CD4-positive, alpha-beta memory T cell (primary cell): ENCODE data around the gene MPV17L2. TPM values are rescaled to one million over a fixed set of nuclear protein-coding genes. Genes with fewer than 3 reads are reported as not detected.

Experiments used
- CTCF ChIA-PET: fragments of 350-600 bp; sonication (Branson Sonifier 250); formaldehyde crosslinking; loops from one replicate; lab custom pipeline; 2021; ENCODE audit warnings: inconsistent platforms; ENCODE audit not compliant: partially characterized antibody; lab: Charles Lee
- POLR2A ChIA-PET: fragments of 350-600 bp; sonication (Branson Sonifier 250); formaldehyde crosslinking; loops from one replicate; lab custom pipeline; 2021; ENCODE audit not compliant: partially characterized antibody; lab: Charles Lee
- DNase-seq, 5 donors: peaks; one replicate each; pipeline versions ENCODE4 v3.0.0 to v3.0.0-alpha.2; 2020 to 2022; ENCODE audit warnings: mixed read lengths in 1 of 5
- H3K27ac ChIP-seq: one replicate; pipeline ENCODE4 v1.7.0; 2013; ENCODE audit warnings: low read depth, low read length
- H3K27me3 ChIP-seq: 2 replicates; pipeline ENCODE4 v1.7.0; 2013; ENCODE audit warnings: mild to moderate bottlenecking, low read length, moderate library complexity; ENCODE audit not compliant: insufficient read depth
- H3K36me3 ChIP-seq: 2 replicates; pipeline ENCODE4 v1.7.0; 2013; ENCODE audit warnings: mild to moderate bottlenecking, low read length, moderate library complexity; ENCODE audit not compliant: insufficient read depth
- H3K4me1 ChIP-seq: 2 replicates; pipeline ENCODE4 v1.7.0; 2013; ENCODE audit warnings: mild to moderate bottlenecking, low read length, moderate library complexity; ENCODE audit not compliant: insufficient read depth
- H3K4me3 ChIP-seq, 2 donors: one replicate each; pipeline ENCODE4 v1.7.0; 2013; ENCODE audit warnings: low read length in 2 of 2, mild to moderate bottlenecking in 1 of 2
- H3K9me3 ChIP-seq, 2 donors: one replicate each; pipeline ENCODE4 v1.7.0; 2013; ENCODE audit warnings: low read length in 2 of 2, control low read depth in 1 of 2; ENCODE audit not compliant: control insufficient read depth in 1 of 2
- H3K27ac Mint-ChIP-seq, 7 donors: one replicate each; pipeline ENCODE4 v1.8.0; 2020 to 2021; ENCODE audit warnings: mixed read lengths in 7 of 7, mild to moderate bottlenecking in 6 of 7, inconsistent platforms in 3 of 7, moderate library complexity in 3 of 7
- H3K27me3 Mint-ChIP-seq, 2 donors: one replicate each; pipeline ENCODE4 v1.8.0; 2020 to 2021; ENCODE audit warnings: mixed read lengths in 2 of 2
- H3K36me3 Mint-ChIP-seq, 2 donors: one replicate each; pipeline ENCODE4 v1.8.0; 2020 to 2021; ENCODE audit warnings: mixed read lengths in 2 of 2, inconsistent platforms in 1 of 2, mild to moderate bottlenecking in 1 of 2
- H3K4me1 Mint-ChIP-seq, 4 donors: one replicate each; pipeline ENCODE4 v1.8.0; 2020 to 2021; ENCODE audit warnings: mixed read lengths in 4 of 4, mild to moderate bottlenecking in 1 of 4
- H3K4me3 Mint-ChIP-seq, 8 donors: one replicate each; pipeline ENCODE4 v1.8.0; 2020 to 2021; ENCODE audit warnings: mixed read lengths in 8 of 8, mild to moderate bottlenecking in 7 of 8, moderate library complexity in 6 of 8, inconsistent platforms in 3 of 8
- H3K9me3 Mint-ChIP-seq, 8 donors: one replicate each; pipeline ENCODE4 v1.8.0; 2020 to 2021; ENCODE audit warnings: mixed read lengths in 8 of 8, mild to moderate bottlenecking in 5 of 8, inconsistent platforms in 3 of 8, moderate library complexity in 1 of 8
- intact Hi-C: fragments of 100-400 bp; cut with micrococcal nuclease; formaldehyde crosslinking; loops from one replicate; pipeline ENCODE4 v1.15.1; 2023
- polyA plus RNA-seq, 2 donors: library from polyadenylated mRNA; unstranded; fragments of 300-500 nt; fragmentation: Illumina TruSeq; gene quantifications; one replicate each; pipeline ENCODE4 v1.2.3, GENCODE V29; 2021
- total RNA-seq, 2 experiments: library from RNA; stranded (reverse); gene quantifications; one replicate each; pipeline ENCODE4 v1.2.3, GENCODE V29; 2021

Gene MPV17L2
- total and polyA plus RNA-seq, 4 experiments from 2014 or later = 7.6 to 13.7 (median 9.1) TPM

GRCh38 chr19:18218159-18218558, 25.1 kb downstream of the MPV17L2 start:
- Mint-ChIP-seq H3K27ac (no peak overlapping the region), H3K9me3 (peaks cover 0 to 1% (median 0%) of the 10 kb centered on the region in 8 donors), H3K4me3 (no peak overlapping the region), H3K27me3 (peaks cover 14 to 15% of the 10 kb centered on the region in 2 donors), H3K4me1 (peaks cover 3 to 5% (median 4%) of the 10 kb centered on the region in 4 donors), H3K36me3 (no peaks in the 10 kb centered on the region)
- Histone ChIP-seq H3K27ac (no peak overlapping the region), H3K4me1 (no peaks in the 10 kb centered on the region), H3K9me3 (no peaks in the 10 kb centered on the region), H3K36me3 (no peaks in the 10 kb centered on the region), H3K27me3 (no peaks in the 10 kb centered on the region), H3K4me3 (no peak overlapping the region)
- intact Hi-C loops = no loop called here
- no peak for DNase-seq
- ChIA-PET POLR2A (interaction anchor here (0.6 kb wide), 1 partner anchor 14 kb away, joined by 4 read pairs; no protein-coding TSS in a partner anchor), CTCF (no interaction called here)

- no peak for DNase-seq
- intact Hi-C loops = no loop called here
- no peak overlapping the region for H3K4me3 Mint-ChIP-seq
- no peaks in the 10 kb centered on the region for H3K4me1 ChIP-seq
- ChIA-PET CTCF (interaction anchor here (1.4 kb wide), 2 partner anchors 9 to 31 kb away, joined by 5 to 8 read pairs; no protein-coding TSS in a partner anchor), POLR2A (interaction anchor here (0.6 kb wide), 1 partner anchor 14 kb away, joined by 4 read pairs; no protein-coding TSS in a partner anchor)
- H3K27ac Mint-ChIP-seq = no peak overlapping the region
- H3K9me3 Mint-ChIP-seq = peaks cover 0 to 1% (median 0%) of the 10 kb centered on the region in 8 donors
- H3K27me3 Mint-ChIP-seq = peaks cover 14 to 18% of the 10 kb centered on the region in 2 donors
- H3K27ac ChIP-seq = no peak overlapping the region
- H3K4me3 ChIP-seq = no peak overlapping the region
- no peaks in the 10 kb centered on the region for H3K9me3 ChIP-seq
- no peaks in the 10 kb centered on the region for H3K36me3 ChIP-seq
- no peaks in the 10 kb centered on the region for H3K36me3 Mint-ChIP-seq
- H3K4me1 Mint-ChIP-seq = peaks cover 3 to 5% (median 4%) of the 10 kb centered on the region in 4 donors
- H3K27me3 ChIP-seq = no peaks in the 10 kb centered on the region
Observed at GRCh38 chr19:18218600-18218999, 25.6 kb downstream of the MPV17L2 start.

GRCh38 chr19:18219911-18220631, 27.1 kb downstream of the MPV17L2 start:
- no peak for DNase-seq
- no peak overlapping the region for H3K27ac ChIP-seq
- H3K4me3 ChIP-seq = no peak overlapping the region
- ChIA-PET POLR2A (interaction anchor here (0.6 kb wide), 1 partner anchor 80 kb away, joined by 3 read pairs; no protein-coding TSS in a partner anchor), CTCF (interaction anchor here (0.7 to 1.4 kb wide), 5 partner anchors 9 to 51 kb away, joined by 3 to 8 read pairs (median 4); no protein-coding TSS in a partner anchor)
- Mint-ChIP-seq H3K4me1 (peaks cover 10 to 16% (median 13%) of the 10 kb centered on the region in 4 donors), H3K4me3 (no peak overlapping the region), H3K27ac (no peak overlapping the region), H3K9me3 (peaks cover 0 to 1% (median 0%) of the 10 kb centered on the region in 8 donors), H3K27me3 (peaks cover 21 to 27% of the 10 kb centered on the region in 2 donors), H3K36me3 (no peaks in the 10 kb centered on the region)
- peaks cover 13% of the 10 kb centered on the region for H3K4me1 ChIP-seq
- no peaks in the 10 kb centered on the region for H3K36me3 ChIP-seq
- intact Hi-C loops = no loop called here
- no peaks in the 10 kb centered on the region for H3K9me3 ChIP-seq
- H3K27me3 ChIP-seq = peaks cover 5% of the 10 kb centered on the region

- Mint-ChIP-seq H3K27me3 (peaks cover 27 to 33% of the 10 kb centered on the region in 2 donors), H3K4me3 (no peak overlapping the region), H3K36me3 (no peaks in the 10 kb centered on the region), H3K27ac (no peak overlapping the region), H3K9me3 (peaks cover 0 to 1% (median 0%) of the 10 kb centered on the region in 8 donors), H3K4me1 (peaks cover 13 to 22% (median 17%) of the 10 kb centered on the region in 4 donors)
- Histone ChIP-seq H3K36me3 (no peaks in the 10 kb centered on the region), H3K4me3 (no peak overlapping the region), H3K27ac (no peak overlapping the region), H3K27me3 (peaks cover 12% of the 10 kb centered on the region), H3K4me1 (peaks cover 20% of the 10 kb centered on the region), H3K9me3 (no peaks in the 10 kb centered on the region)
- POLR2A ChIA-PET = interaction anchor here (0.6 kb wide), 1 partner anchor 79 kb away, joined by 3 read pairs; no protein-coding TSS in a partner anchor
- CTCF ChIA-PET = interaction anchor here (1.2 kb wide), 1 partner anchor 11 kb away, joined by 4 read pairs; no protein-coding TSS in a partner anchor
- intact Hi-C loops = no loop called here
- no peak for DNase-seq
Observed at GRCh38 chr19:18220632-18221275, 27.7 kb downstream of the MPV17L2 start.

- ChIA-PET POLR2A (interaction anchor here (1.1 kb wide), 1 partner anchor 18 kb away, joined by 4 read pairs; the partner anchor contains the start of gene RAB3A), CTCF (interaction anchor here (0.7 kb wide), 1 partner anchor 59 kb away, joined by 3 read pairs; the partner anchor contains the start of gene JUND)
- Mint-ChIP-seq H3K36me3 (no peaks in the 10 kb centered on the region), H3K27ac (peak overlapping the region in 1 of 7 donors; percentile 4), H3K4me3 (no peak overlapping the region), H3K9me3 (peaks cover 0 to 3% (median 0%) of the 10 kb centered on the region in 8 donors), H3K4me1 (peaks cover 13 to 30% (median 21%) of the 10 kb centered on the region in 4 donors), H3K27me3 (peaks cover 35 to 42% of the 10 kb centered on the region in 2 donors)
- no peak overlapping the region for H3K27ac ChIP-seq
- H3K4me1 ChIP-seq = peaks cover 26% of the 10 kb centered on the region
- no peaks in the 10 kb centered on the region for H3K9me3 ChIP-seq
- intact Hi-C loops = no loop called here
- no peak overlapping the region for H3K4me3 ChIP-seq
- H3K36me3 ChIP-seq = no peaks in the 10 kb centered on the region
- peaks cover 20% of the 10 kb centered on the region for H3K27me3 ChIP-seq
- DNase-seq = no peak
Observed at GRCh38 chr19:18221815-18222725, 29.1 kb downstream of the MPV17L2 start.

GRCh38 chr19:18223860-18224524, 31.0 kb downstream of the MPV17L2 start:
- Histone ChIP-seq H3K27ac (no peak overlapping the region), H3K27me3 (peaks cover 26% of the 10 kb centered on the region), H3K9me3 (no peaks in the 10 kb centered on the region), H3K4me3 (peak overlapping the region in 1 of 2 donors; percentile 45), H3K4me1 (peaks cover 26% of the 10 kb centered on the region), H3K36me3 (no peaks in the 10 kb centered on the region)
- intact Hi-C loops = loop anchor here (2.0 kb wide), 1 partner anchor 71 kb away; the partner anchor contains the start of gene PIK3R2
- no peaks in the 10 kb centered on the region for H3K36me3 Mint-ChIP-seq
- peak in 2 of 5 donors; percentile 13 to 20 for DNase-seq
- POLR2A ChIA-PET = interaction anchor here (0.9 to 2.6 kb wide), 5 partner anchors 10 to 194 kb away, joined by 3 to 17 read pairs (median 4); partner anchors contain the start of genes JUND and RAB3A
- peaks cover 0 to 3% (median 0%) of the 10 kb centered on the region in 8 donors for H3K9me3 Mint-ChIP-seq
- H3K27me3 Mint-ChIP-seq = peaks cover 44 to 51% of the 10 kb centered on the region in 2 donors
- peaks cover 13 to 32% (median 22%) of the 10 kb centered on the region in 4 donors for H3K4me1 Mint-ChIP-seq
- CTCF ChIA-PET = interaction anchor here (0.6 to 1.4 kb wide), 8 partner anchors 14 to 162 kb away, joined by 3 to 8 read pairs (median 5); partner anchors contain the start of gene GDF15
- peak overlapping the region in 3 of 7 donors; percentile 66 to 74 (median 73) for H3K27ac Mint-ChIP-seq
- H3K4me3 Mint-ChIP-seq = peak overlapping the region; percentile 83 to 91 (median 90)
